ENCODE data around the gene MEI4.

GRCh38 chr6:77774457-77774856 lies 121.6 kb downstream of the MEI4 start:
- TF ChIP-seq POLR2A (IDR thresholded peaks at IDR 0.05; ENCODE audit: low read length) = no peak
- no peak for TF ChIP-seq GATA1 (IDR thresholded peaks at IDR 0.05; ENCODE audit: low read depth, low read length)

Measured in erythroblast (primary cell).